ENCODE measurements around the gene NAA80. TPM values are rescaled to one million over a fixed set of nuclear protein-coding genes. Genes with fewer than 3 reads are reported as not detected.
"Not testable (repeated sequence)": the region's sequence is repeated elsewhere in the genome, so short reads cannot be mapped to it uniquely, and the experiment has no call there.

NAA80 gene
- total and polyA plus RNA-seq, 9 donors = 5.1 to 8.3 (median 6.1) TPM

DNA sequence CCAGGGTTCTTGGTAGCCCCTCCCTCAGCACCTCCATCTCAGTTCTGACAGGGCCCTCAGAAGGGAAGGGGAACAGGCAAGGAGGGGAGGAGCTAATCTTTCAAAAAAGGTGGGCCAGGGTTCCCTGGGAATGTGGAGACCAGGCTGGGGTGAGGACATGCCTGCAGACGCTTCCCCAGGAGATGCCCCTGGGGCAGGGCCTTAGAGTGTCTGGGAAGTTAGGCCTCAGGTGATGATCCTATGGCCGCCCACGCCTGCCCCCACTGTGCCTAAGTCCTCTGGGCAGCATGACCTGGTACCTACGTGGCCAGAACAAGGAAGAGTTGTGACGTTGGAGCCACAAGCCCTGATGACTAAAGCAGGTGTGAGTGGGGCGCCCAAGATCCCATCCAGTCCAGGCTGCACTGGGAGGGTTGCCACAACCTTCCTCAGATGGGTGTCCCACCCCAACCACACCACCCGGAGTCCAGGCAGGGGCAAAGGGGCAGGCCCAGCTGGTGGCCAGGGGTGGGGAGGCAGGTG is 34.2 kb downstream of the NAA80 start:
- peaks cover 5% of the 10 kb centered on the region for H3K36me3 ChIP-seq (ENCODE audit: control insufficient read depth, insufficient read depth, low read length)
- peak overlapping the region; percentile 96 for H3K27ac ChIP-seq (ENCODE audit: low read length)
- no peaks in the 10 kb centered on the region for H3K9me3 ChIP-seq (replicated peaks; ENCODE audit: control insufficient read depth, low read depth, low read length)
- 33% methylated on average over 3 of the region's 7 CpGs for WGBS (ENCODE audit: insufficient coverage)
- H3K27me3 ChIP-seq (ENCODE audit: control insufficient read depth, insufficient read depth, low read length) = no peaks in the 10 kb centered on the region
- H3K4me3 ChIP-seq (ENCODE audit: low read length) = no peak overlapping the region
- peak; percentile 68 for DNase-seq
- H3K4me1 ChIP-seq (ENCODE audit: control insufficient read depth, insufficient read depth, low read length) = peaks cover 96% of the 10 kb centered on the region

DNA sequence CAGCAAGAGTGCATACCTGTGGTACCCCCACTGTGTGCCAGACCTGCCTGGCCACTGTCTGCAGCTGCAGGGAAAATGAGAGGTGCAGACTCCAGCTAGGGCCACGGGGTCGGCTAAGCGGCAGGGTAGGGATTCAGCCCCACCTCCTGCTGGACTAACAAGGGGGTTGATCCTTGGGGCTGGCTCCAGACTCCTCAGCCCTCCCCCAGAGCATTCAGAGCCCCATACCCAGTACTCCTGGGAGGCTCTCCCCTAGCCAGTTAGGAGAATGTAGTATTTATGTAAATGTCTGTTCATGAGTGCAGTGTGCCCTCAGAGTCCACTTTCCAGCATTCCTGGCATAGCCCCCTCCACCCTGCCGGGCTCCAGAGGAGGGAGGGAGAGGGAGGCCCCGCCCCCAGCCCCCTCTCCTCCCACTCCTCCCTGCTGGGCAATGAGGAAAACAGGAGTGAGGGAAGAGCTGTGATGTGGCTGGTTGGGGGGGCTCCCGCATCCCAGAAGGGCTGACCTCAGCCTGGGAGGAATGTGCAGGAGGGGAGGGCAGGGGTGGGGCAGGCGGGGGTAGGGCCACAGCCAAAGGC is 34.7 kb downstream of the NAA80 start:
- Histone ChIP-seq H3K4me3 (ENCODE audit: low read length) (no peak overlapping the region), H3K4me1 (ENCODE audit: control insufficient read depth, insufficient read depth, low read length) (peaks cover 94% of the 10 kb centered on the region), H3K9me3 (replicated peaks; ENCODE audit: control insufficient read depth, low read depth, low read length) (no peaks in the 10 kb centered on the region), H3K36me3 (ENCODE audit: control insufficient read depth, insufficient read depth, low read length) (peaks cover 5% of the 10 kb centered on the region), H3K27me3 (ENCODE audit: control insufficient read depth, insufficient read depth, low read length) (no peaks in the 10 kb centered on the region), H3K27ac (ENCODE audit: low read length) (peak overlapping the region; percentile 96)
- peak; percentile 98 for DNase-seq
- 11% methylated on average over 3 of the region's 7 CpGs for WGBS (ENCODE audit: insufficient coverage)

DNA sequence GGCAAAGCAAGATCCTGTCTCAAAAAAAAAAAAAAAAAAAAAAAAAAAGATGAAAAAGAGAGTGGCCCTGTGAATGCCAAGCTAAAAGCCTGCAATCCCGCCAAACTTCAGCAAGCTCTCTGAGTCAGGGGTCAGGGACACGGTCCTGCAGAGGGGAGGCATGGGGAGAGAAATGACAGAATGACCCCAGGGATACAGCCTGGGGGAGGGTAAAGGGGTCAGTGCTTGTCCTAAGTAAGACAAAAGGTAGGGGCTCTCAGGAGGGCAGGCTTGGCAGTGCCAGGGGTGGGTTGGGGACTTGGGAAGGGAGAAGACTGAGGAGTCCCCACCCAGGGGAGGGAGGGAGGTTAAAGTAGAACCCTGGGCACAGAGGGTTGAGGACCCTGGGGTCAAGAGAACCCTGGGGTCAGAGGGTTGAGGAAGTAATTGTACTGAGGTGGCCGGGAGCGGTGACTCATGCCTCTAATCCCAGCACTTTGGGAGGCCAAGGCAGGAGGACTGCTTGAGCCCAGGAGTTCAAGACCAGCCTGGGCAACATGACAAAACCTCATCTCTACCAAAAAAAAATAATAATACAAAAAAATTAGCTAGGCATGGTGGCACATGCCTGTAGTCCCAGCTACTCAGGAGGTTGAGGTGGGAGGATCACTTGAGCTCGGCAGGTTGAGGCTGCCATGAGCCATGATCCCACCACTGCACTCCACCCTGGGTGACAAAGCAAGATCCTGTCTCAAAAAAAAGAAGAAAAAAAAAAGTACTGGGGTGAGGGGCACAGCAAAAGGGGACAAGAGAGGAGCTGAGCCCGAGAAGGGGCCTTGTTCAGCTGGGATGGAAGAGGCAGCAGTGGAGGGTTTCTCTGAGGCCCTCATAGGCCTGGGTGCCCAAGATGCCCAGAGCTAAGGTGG is 35.5 kb downstream of the NAA80 start:
- Histone ChIP-seq H3K4me3 (ENCODE audit: low read length) (no peak overlapping the region), H3K36me3 (ENCODE audit: control insufficient read depth, insufficient read depth, low read length) (peaks cover 12% of the 10 kb centered on the region), H3K4me1 (ENCODE audit: control insufficient read depth, insufficient read depth, low read length) (peaks cover 94% of the 10 kb centered on the region), H3K27me3 (ENCODE audit: control insufficient read depth, insufficient read depth, low read length) (no peaks in the 10 kb centered on the region), H3K27ac (ENCODE audit: low read length) (peak overlapping the region; percentile 96), H3K9me3 (replicated peaks; ENCODE audit: control insufficient read depth, low read depth, low read length) (no peaks in the 10 kb centered on the region)
- DNase-seq = no peak
- 59% methylated on average over 3 of the region's 6 CpGs for whole genome bisulfite sequencing (ENCODE audit: insufficient coverage)

DNA sequence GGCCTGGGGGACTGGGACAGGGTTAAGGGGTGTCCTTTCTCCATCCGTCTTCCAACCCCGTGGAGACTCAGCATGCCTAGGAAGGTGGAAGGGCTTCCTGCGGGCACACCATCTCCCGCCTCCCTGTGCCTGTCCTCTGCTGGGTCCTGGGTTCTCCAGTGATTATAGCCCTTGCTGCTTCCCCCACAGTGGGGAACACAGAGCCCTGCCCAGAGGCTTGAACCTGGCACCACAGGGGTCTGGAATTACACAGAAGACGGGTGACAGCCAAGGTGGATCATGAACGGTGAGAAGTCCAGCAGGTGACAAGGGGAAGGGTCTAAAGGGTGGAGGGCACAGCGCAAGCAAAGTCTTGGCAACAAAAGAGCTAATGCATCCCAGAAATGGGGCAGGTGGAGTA is 36.4 kb downstream of the NAA80 start:
- H3K4me3 ChIP-seq (ENCODE audit: low read length) = no peak overlapping the region
- DNase-seq = no peak
- H3K27ac ChIP-seq (ENCODE audit: low read length) = peak overlapping the region; percentile 61
- no peaks in the 10 kb centered on the region for H3K27me3 ChIP-seq (ENCODE audit: control insufficient read depth, insufficient read depth, low read length)
- 64% methylated on average over 2 of the region's 7 CpGs for WGBS (ENCODE audit: insufficient coverage)
- peaks cover 92% of the 10 kb centered on the region for H3K4me1 ChIP-seq (ENCODE audit: control insufficient read depth, insufficient read depth, low read length)
- H3K9me3 ChIP-seq (replicated peaks; ENCODE audit: control insufficient read depth, low read depth, low read length) = no peaks in the 10 kb centered on the region
- H3K36me3 ChIP-seq (ENCODE audit: control insufficient read depth, insufficient read depth, low read length) = peaks cover 21% of the 10 kb centered on the region

DNA sequence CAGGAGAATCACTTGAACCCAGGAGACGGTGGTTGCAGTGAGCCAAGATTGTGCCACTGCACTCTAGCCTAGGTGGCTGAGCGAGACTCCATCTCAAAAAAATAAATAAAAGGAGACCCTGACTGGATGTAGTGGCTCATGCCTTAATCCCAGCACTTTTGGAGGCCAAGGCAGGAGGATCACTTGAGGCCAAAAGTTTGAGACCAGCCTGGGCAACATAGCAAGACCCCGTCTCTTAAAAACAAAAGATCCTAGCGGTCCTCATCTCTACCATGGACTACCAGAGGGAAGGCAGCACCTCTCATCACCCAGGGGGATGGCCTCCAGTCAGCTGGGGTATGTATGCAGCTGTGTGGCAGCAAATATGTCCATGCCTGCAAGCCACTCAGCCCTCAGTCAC is 37.0 kb downstream of the NAA80 start:
- Histone ChIP-seq H3K36me3 (ENCODE audit: control insufficient read depth, insufficient read depth, low read length) (peaks cover 27% of the 10 kb centered on the region), H3K4me1 (ENCODE audit: control insufficient read depth, insufficient read depth, low read length) (peaks cover 91% of the 10 kb centered on the region), H3K27ac (ENCODE audit: low read length) (peak overlapping the region; percentile 99)
- not testable (repeated sequence) for H3K4me3 ChIP-seq (ENCODE audit: low read length); H3K27me3 ChIP-seq (ENCODE audit: control insufficient read depth, insufficient read depth, low read length); DNase-seq; H3K9me3 ChIP-seq (replicated peaks; ENCODE audit: control insufficient read depth, low read depth, low read length)
- WGBS (ENCODE audit: insufficient coverage) = no CpG with 5 or more reads among the region's 4 CpGs

DNA sequence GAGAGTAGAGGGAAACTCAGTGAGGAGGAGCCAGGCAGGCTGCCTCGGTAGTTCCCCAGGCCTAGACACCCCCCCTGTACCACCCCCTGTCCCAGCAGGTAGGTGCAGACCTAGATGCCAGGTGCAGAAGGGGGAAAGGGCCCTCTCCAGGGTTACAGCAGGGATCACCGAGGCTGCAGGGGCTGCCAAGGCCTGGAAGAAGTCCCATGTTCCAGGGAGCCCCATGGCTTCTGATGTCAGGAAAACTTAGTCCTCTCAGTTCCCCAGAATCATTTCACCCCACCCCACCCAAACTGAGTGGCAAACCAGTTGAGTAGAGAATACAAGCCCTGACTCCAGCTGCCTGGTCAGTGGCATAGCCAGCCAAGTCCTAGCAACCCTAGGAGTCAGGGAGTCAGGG is 37.7 kb downstream of the NAA80 start:
- WGBS (ENCODE audit: insufficient coverage) = no CpG with 5 or more reads among the region's 2 CpGs
- Histone ChIP-seq H3K27ac (ENCODE audit: low read length) (peak overlapping the region; percentile 99), H3K4me3 (ENCODE audit: low read length) (peak overlapping the region; percentile 68), H3K4me1 (ENCODE audit: control insufficient read depth, insufficient read depth, low read length) (peaks cover 84% of the 10 kb centered on the region), H3K36me3 (ENCODE audit: control insufficient read depth, insufficient read depth, low read length) (peaks cover 34% of the 10 kb centered on the region), H3K9me3 (replicated peaks; ENCODE audit: control insufficient read depth, low read depth, low read length) (no peaks in the 10 kb centered on the region), H3K27me3 (ENCODE audit: control insufficient read depth, insufficient read depth, low read length) (no peaks in the 10 kb centered on the region)
- no peak for DNase-seq

DNA sequence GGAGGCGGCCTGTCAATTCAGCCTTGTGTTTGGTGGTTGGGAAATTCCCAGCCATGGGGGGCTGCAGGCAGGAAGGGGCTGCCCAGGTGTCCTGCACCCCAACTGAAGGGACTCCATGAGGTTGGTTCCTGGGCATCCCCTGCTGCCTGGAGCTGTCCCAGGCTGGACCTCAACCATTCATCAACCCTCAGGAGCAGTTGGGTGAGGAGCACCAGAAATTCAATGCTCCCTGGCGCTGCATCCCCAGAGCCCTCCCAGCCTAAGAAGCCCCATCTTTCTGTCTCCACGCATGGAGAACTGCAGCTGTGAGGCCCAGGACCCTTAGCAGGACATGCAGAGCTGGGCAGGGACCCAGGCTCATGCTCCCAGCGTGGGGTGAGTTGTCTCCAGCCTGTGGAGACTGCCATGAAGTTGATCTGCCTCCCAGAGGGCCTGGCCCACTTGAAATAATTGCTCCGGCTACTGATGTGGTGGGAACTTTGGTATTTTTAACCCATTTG is 38.2 kb downstream of the NAA80 start:
- DNase-seq = no peak
- no peaks in the 10 kb centered on the region for H3K9me3 ChIP-seq (replicated peaks; ENCODE audit: control insufficient read depth, low read depth, low read length)
- peaks cover 83% of the 10 kb centered on the region for H3K4me1 ChIP-seq (ENCODE audit: control insufficient read depth, insufficient read depth, low read length)
- peak overlapping the region; percentile 99 for H3K27ac ChIP-seq (ENCODE audit: low read length)
- peaks cover 39% of the 10 kb centered on the region for H3K36me3 ChIP-seq (ENCODE audit: control insufficient read depth, insufficient read depth, low read length)
- WGBS (ENCODE audit: insufficient coverage) = 48% methylated on average over 3 of the region's 5 CpGs
- no peaks in the 10 kb centered on the region for H3K27me3 ChIP-seq (ENCODE audit: control insufficient read depth, insufficient read depth, low read length)
- peak overlapping the region; percentile 68 for H3K4me3 ChIP-seq (ENCODE audit: low read length)

DNA sequence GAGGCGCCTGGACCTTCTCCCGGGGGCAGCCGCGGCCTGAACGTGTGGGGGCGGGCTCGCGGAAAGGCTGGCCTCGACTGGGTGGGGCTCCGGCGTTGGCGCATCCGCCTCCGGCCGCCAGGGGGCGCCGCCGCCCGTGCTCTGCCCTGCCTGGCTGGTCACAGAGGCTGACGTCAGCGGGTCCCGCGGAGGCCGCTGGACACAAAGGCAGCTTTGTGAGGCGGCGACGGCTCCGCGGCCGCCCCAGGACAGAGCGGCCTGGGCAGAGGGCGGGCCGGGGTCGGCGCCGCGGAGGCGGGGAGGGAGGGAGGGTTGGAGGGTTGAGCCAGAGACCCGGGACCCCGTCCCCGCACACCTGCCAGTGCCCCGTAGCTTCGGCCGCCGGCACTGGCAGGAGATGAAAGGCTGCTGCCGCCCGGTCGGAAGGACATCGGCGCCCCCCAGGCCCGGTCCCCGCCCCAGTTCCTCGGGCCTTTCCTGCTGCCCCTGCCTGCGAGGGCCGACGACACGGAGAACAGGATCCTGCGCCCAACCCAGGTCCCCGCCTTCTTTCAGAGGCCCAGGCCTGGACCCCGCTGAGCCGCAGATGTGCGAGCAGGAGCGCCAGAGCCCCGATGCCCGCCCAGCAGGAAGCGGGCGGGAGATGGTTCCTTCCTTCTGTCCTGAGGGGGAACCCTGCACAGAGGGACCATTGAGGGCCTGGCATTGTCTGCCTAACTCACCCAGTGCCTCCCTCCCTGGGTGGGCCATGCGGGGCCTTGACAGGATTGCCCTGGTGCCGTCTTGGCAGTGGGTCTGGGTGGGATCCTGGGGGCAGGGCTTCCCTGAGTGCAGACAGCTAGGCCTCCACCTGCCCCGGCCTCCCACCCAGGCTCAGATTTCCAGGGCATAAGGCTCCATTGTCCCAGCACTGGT is 38.9 kb downstream of the NAA80 start:
- Histone ChIP-seq H3K36me3 (ENCODE audit: control insufficient read depth, insufficient read depth, low read length) (peaks cover 46% of the 10 kb centered on the region), H3K27me3 (ENCODE audit: control insufficient read depth, insufficient read depth, low read length) (no peaks in the 10 kb centered on the region), H3K27ac (ENCODE audit: low read length) (peak overlapping the region; percentile 99), H3K4me1 (ENCODE audit: control insufficient read depth, insufficient read depth, low read length) (peaks cover 77% of the 10 kb centered on the region), H3K4me3 (ENCODE audit: low read length) (peak overlapping the region; percentile 68), H3K9me3 (replicated peaks; ENCODE audit: control insufficient read depth, low read depth, low read length) (no peaks in the 10 kb centered on the region)
- under 1% methylated on average over 62 of the region's 70 CpGs for WGBS (ENCODE audit: insufficient coverage)
- DNase-seq = peak; percentile 97

DNA sequence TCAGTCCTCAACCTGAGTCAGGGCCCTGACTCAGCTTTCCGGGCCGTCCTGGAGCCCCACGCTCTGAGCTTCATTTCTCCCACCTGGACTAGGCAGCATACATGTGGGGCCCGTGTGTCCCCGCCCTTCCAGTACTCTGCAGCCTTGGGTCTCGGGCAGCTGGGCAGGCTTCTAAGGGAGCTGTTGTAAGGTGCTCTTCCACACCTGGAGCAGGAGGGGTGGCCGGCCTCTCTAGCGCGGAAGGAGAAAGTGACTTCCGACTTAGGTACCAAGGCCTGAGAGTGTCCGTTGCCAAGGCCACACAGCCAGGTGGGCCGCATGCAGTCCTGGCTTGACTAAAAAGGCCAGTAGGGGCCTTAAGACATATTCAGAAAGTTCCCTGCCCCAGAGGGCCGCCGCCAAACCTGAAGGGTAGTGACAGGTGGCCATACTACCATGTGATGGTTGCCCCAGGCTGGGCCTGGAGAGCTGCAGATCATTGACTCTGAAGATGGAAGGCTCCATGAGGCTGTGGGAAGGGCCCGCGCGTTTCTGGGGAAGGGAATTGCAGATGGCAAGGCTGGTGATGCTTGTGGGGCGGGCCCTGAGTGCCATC is 39.7 kb downstream of the NAA80 start:
- no peaks in the 10 kb centered on the region for H3K27me3 ChIP-seq (ENCODE audit: control insufficient read depth, insufficient read depth, low read length)
- H3K9me3 ChIP-seq (replicated peaks; ENCODE audit: control insufficient read depth, low read depth, low read length) = no peaks in the 10 kb centered on the region
- H3K36me3 ChIP-seq (ENCODE audit: control insufficient read depth, insufficient read depth, low read length) = peaks cover 53% of the 10 kb centered on the region
- H3K4me1 ChIP-seq (ENCODE audit: control insufficient read depth, insufficient read depth, low read length) = peaks cover 77% of the 10 kb centered on the region
- 58% methylated on average over 18 of the region's 18 CpGs for whole genome bisulfite sequencing (ENCODE audit: insufficient coverage)
- peak; percentile 70 for DNase-seq
- peak overlapping the region; percentile 10 for H3K4me3 ChIP-seq (ENCODE audit: low read length)
- peak overlapping the region; percentile 99 for H3K27ac ChIP-seq (ENCODE audit: low read length)
